T-helper 2 cell treated with Interferon-gamma antibody and Interleukin-4, amounts not matched to agents 100 ng/mL and 5 ng/mL, for 36 hours (primary cell): ENCODE data around the gene SLC17A8. TPM values are rescaled to one million over a fixed set of nuclear protein-coding genes. Genes with fewer than 3 reads are reported as not detected.
"Not testable (repeated sequence)": the region's sequence is repeated elsewhere in the genome, so short reads cannot be mapped to it uniquely, and the experiment has no call there.

ENCODE experiments used
- intact Hi-C: fragments of 100-400 bp; cut with micrococcal nuclease; formaldehyde crosslinking; loops from one replicate; pipeline ENCODE4 v1.15.1; 2023
- total RNA-seq: library from RNA; stranded (reverse); gene quantifications from 2 replicates; pipeline ENCODE4 v1.2.3, GENCODE V29; 2022

SLC17A8 gene
- total RNA-seq, result not detected in 2 replicates

GRCh38 chr12:100356644-100357223 lies at the start of gene SLC17A8:
TSS of gene SLC17A8 (plus strand) at chr12:100357074. CDS start at chr12:100357392, 318 bp downstream.
- intact Hi-C loops, result no loop called here

- intact Hi-C loops, result not testable (repeated sequence)
These were observed 48.7 kb upstream of the SLC17A8 start for GRCh38 chr12:100308138-100308537.

GRCh38 chr12:100311317-100311716 lies 45.6 kb upstream of the SLC17A8 start:
- intact Hi-C loops, result no loop called here

GRCh38 chr12:100317371-100317770 lies 39.5 kb upstream of the SLC17A8 start:
- intact Hi-C loops, result no loop called here

- intact Hi-C loops, result no loop called here
These were observed 32.4 kb upstream of the SLC17A8 start for GRCh38 chr12:100324498-100324897.

GRCh38 chr12:100326208-100326607 lies 30.7 kb upstream of the SLC17A8 start:
- intact Hi-C loops, result no loop called here

- intact Hi-C loops, result no loop called here
These were observed 27.1 kb upstream of the SLC17A8 start for GRCh38 chr12:100329800-100330199.

GRCh38 chr12:100331871-100332270 lies 25.0 kb upstream of the SLC17A8 start:
- intact Hi-C loops, result no loop called here

GRCh38 chr12:100332852-100333251 lies 24.0 kb upstream of the SLC17A8 start:
- intact Hi-C loops, result no loop called here

- intact Hi-C loops, result no loop called here
These were observed 19.6 kb upstream of the SLC17A8 start for GRCh38 chr12:100337299-100337698.

GRCh38 chr12:100337727-100338126 lies 19.1 kb upstream of the SLC17A8 start:
- intact Hi-C loops, result no loop called here

- intact Hi-C loops, result no loop called here
These were observed 17.8 kb upstream of the SLC17A8 start for GRCh38 chr12:100339071-100339470.

GRCh38 chr12:100342897-100343296 lies 14.0 kb upstream of the SLC17A8 start:
- intact Hi-C loops, result not testable (repeated sequence)

GRCh38 chr12:100344351-100344750 lies 12.5 kb upstream of the SLC17A8 start:
- intact Hi-C loops, result not testable (repeated sequence)

- intact Hi-C loops, result no loop called here
These were observed 11.7 kb upstream of the SLC17A8 start for GRCh38 chr12:100345020-100345767.

- intact Hi-C loops, result no loop called here
These were observed 10.2 kb upstream of the SLC17A8 start for GRCh38 chr12:100346660-100347059.

- intact Hi-C loops, result loop anchor here (2.0 kb wide), 1 partner anchor 206 kb away; no protein-coding TSS in a partner anchor
These were observed 8.0 kb upstream of the SLC17A8 start for GRCh38 chr12:100348657-100349454.

GRCh38 chr12:100359248-100359647 lies 2.4 kb downstream of the SLC17A8 start:
- intact Hi-C loops, result no loop called here

GRCh38 chr12:100359822-100360221 lies 2.9 kb downstream of the SLC17A8 start:
- intact Hi-C loops, result no loop called here

GRCh38 chr12:100360450-100360849 lies 3.6 kb downstream of the SLC17A8 start:
- intact Hi-C loops, result no loop called here

- intact Hi-C loops, result no loop called here
These were observed 7.5 kb downstream of the SLC17A8 start for GRCh38 chr12:100364324-100364723.

- intact Hi-C loops, result no loop called here
These were observed 8.5 kb downstream of the SLC17A8 start for GRCh38 chr12:100365411-100365810.
